Type B pancreatic cell (in vitro differentiated cells): ENCODE measurements around the gene SNRPF. TPM values are rescaled to one million over a fixed set of nuclear protein-coding genes. Genes with fewer than 3 reads are reported as not detected.

Experiments
- DNase-seq: peaks from one replicate; pipeline ENCODE4 v3.0.0; 2021; ENCODE audit warnings: mixed read lengths; ENCODE audit not compliant: unreplicated experiment; ENCODE audit errors: extremely low spot score
- H3K27ac Mint-ChIP-seq: 2 replicates; pipeline ENCODE4 v1.8.0; 2021; ENCODE audit warnings: mild to moderate bottlenecking, mixed read lengths
- H3K27me3 Mint-ChIP-seq: 2 replicates; pipeline ENCODE4 v1.8.0; 2021; ENCODE audit warnings: mixed read lengths
- H3K36me3 Mint-ChIP-seq: 2 replicates; pipeline ENCODE4 v1.8.0; 2021; ENCODE audit warnings: mixed read lengths
- H3K4me1 Mint-ChIP-seq: one replicate; pipeline ENCODE4 v1.8.0; 2021; ENCODE audit warnings: mixed read lengths; ENCODE audit not compliant: unreplicated experiment
- H3K4me3 Mint-ChIP-seq: 2 replicates; pipeline ENCODE4 v1.8.0; 2021; ENCODE audit warnings: mild to moderate bottlenecking, mixed read lengths
- H3K9me3 Mint-ChIP-seq: 2 replicates; pipeline ENCODE4 v1.8.0; 2021; ENCODE audit warnings: mixed read lengths
- CTCF ChIP-seq: fragments of 200-600 bp; sonication (generic); conservative IDR thresholded peaks from 2 replicates; pipeline ENCODE4 v1.5.0; 2021; ENCODE audit warnings: antibody characterized with exemption, mild to moderate bottlenecking
- total RNA-seq: library from RNA; stranded (reverse); gene quantifications from 2 replicates; pipeline ENCODE4 v1.2.1, GENCODE V29; 2021; ENCODE audit warnings: low replicate concordance

SNRPF gene
- total RNA-seq, 1 donor from 2014 or later = 42.9 TPM

DNA sequence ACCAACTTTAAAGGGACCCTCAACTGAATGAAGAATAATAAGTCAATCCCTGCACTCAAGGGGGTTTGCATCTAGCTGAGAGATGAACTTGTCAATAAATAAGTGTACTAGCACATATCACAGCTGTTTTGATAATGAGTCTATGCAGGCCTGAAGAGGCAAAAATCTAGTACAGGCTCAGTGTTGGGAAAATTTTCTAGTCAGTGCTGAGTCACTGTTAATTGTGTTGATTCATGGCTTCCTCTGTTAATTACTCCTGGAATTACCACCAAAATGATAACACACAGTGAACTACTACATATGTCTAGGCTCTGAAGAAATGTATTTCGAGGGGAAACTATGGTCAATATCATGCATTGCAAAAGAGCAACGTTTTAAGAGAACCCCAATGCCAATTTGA lies 18.9 kb downstream of the SNRPF start:
- peaks cover 6% of the 10 kb centered on the region for H3K9me3 Mint-ChIP-seq
- H3K27me3 Mint-ChIP-seq = no peaks in the 10 kb centered on the region
- TF ChIP-seq CTCF = no peak
- H3K4me3 Mint-ChIP-seq = no peak overlapping the region
- H3K36me3 Mint-ChIP-seq = peaks cover 16% of the 10 kb centered on the region
- DNase-seq = no peak
- H3K4me1 Mint-ChIP-seq = no peaks in the 10 kb centered on the region
- no peak overlapping the region for H3K27ac Mint-ChIP-seq

DNA sequence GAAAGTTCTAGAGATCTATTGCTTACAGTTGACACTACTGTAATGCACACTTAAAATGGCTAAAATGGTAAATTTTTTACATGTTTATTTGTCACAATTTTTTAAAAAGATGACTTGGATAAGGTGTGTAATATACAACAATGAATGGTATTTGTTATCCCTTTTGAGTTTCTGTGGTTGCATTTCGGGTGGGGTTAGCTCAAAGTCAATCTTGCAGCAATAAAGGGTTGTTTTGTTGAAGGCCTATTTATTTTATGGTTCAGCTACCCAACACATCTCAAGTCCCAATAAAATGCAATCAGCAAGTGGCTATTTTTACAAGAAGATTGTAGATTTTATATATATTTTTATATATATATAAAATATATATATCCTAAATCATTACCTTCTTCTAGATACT lies 22.1 kb downstream of the SNRPF start:
- Mint-ChIP-seq H3K36me3 (no peaks in the 10 kb centered on the region), H3K4me1 (no peaks in the 10 kb centered on the region), H3K27ac (peak overlapping the region; percentile 78), H3K27me3 (no peaks in the 10 kb centered on the region), H3K4me3 (no peak overlapping the region), H3K9me3 (peaks cover 2% of the 10 kb centered on the region)
- no peak for TF ChIP-seq CTCF
- no peak for DNase-seq

DNA sequence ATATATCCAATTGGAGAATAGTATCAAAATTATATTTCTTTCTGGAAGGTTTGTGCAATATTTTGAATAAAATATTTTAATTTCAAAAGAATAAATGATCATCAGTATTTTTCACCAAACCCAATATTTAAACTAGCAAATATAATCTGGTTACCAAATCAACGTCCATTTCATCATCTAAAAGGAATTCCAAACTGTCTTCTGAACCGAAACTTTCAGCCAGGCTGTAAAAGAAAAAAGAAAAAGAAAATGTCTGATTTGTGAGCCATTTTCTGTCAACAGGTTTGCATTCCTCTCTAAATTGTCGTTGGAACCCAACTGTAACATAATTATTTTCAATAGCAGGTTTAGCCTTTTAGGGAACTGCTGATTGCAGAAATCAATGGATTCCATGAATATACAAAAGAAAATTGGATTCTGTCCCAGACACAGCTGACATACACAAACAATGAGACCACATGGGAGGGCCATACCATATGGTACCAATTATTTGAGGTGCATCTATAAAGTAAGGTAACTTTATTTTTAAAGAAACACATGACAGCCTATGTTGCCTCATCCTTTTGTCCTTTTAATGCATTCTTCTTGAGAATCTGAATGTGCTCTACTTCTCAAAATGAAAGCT lies 22.7 kb downstream of the SNRPF start:
- Mint-ChIP-seq H3K9me3 (no peaks in the 10 kb centered on the region), H3K36me3 (no peaks in the 10 kb centered on the region), H3K27ac (no peak overlapping the region), H3K27me3 (no peaks in the 10 kb centered on the region), H3K4me1 (no peaks in the 10 kb centered on the region), H3K4me3 (no peak overlapping the region)
- DNase-seq = no peak
- no peak for TF ChIP-seq CTCF

DNA sequence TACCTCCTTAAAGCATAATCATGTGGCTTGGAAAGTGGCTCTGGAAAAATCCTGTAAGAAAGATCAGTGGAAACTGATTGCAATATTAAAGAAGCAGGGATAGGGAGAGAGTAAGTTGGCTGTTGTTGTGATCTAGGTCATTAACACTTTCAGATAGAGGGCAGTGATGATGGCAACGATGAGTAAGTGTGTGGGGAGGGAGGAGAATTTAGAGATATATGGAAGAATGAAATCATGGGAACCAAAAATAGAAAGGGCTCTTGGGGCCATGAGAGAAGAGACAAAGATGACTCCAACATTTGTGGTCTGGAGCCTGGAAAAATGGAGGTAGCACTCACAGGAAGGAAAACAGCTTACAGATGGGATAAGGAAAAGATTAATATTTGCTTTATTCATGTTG lies 23.3 kb downstream of the SNRPF start:
- no peaks in the 10 kb centered on the region for H3K27me3 Mint-ChIP-seq
- H3K36me3 Mint-ChIP-seq = no peaks in the 10 kb centered on the region
- no peak for DNase-seq
- no peak for TF ChIP-seq CTCF
- no peaks in the 10 kb centered on the region for H3K4me1 Mint-ChIP-seq
- no peak overlapping the region for H3K4me3 Mint-ChIP-seq
- no peaks in the 10 kb centered on the region for H3K9me3 Mint-ChIP-seq
- H3K27ac Mint-ChIP-seq = no peak overlapping the region

GRCh38 chr12:95882873-95883272 lies 24.1 kb downstream of the SNRPF start:
- TF ChIP-seq CTCF = no peak
- Mint-ChIP-seq H3K27ac (no peak overlapping the region), H3K9me3 (no peaks in the 10 kb centered on the region), H3K4me3 (no peak overlapping the region), H3K4me1 (no peaks in the 10 kb centered on the region), H3K36me3 (no peaks in the 10 kb centered on the region), H3K27me3 (no peaks in the 10 kb centered on the region)
- DNase-seq = no peak

- H3K9me3 Mint-ChIP-seq = no peaks in the 10 kb centered on the region
- H3K27ac Mint-ChIP-seq = no peak overlapping the region
- no peak overlapping the region for H3K4me3 Mint-ChIP-seq
- H3K4me1 Mint-ChIP-seq = no peaks in the 10 kb centered on the region
- no peak for DNase-seq
- no peaks in the 10 kb centered on the region for H3K36me3 Mint-ChIP-seq
- H3K27me3 Mint-ChIP-seq = no peaks in the 10 kb centered on the region
- TF ChIP-seq CTCF = no peak
Observed at GRCh38 chr12:95884998-95885397, 26.2 kb downstream of the SNRPF start.
